ENCODE results near the gene GJA4. TPM values are rescaled to one million over a fixed set of nuclear protein-coding genes. Genes with fewer than 3 reads are reported as not detected.

GJA4 gene
- total RNA-seq, 1 experiment from 2014 or later, result not detected

DNA sequence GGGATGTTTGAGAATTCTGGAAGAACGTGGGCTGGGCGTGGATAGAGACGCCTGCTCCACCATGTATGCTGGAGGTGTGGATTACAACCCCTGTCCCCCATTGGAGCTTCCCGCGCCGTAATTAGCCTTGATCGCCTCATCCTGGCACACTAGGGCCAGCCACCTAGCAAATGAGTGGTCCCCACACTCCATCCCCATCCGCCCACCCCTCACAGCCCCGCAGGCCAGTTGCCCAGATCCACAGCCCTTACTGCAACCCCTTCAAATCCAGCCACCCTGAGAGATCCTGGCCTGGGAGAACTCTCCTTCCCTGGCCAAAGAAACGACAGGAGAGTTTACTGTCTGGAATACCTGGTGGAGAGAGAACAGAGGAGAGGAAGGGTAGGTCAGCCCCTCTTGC lies 375 bp upstream of the GJA4 start:
- Histone ChIP-seq H3K4me1 (ENCODE audit: low read length) (peaks cover 25% of the 10 kb centered on the region), H4K20me1 (ENCODE audit: insufficient read depth, low read depth, low read length) (0 out of 2 replicates have a peak, but pooled peaks cover 5% of the 10 kb centered on the region), H3K9me2 (replicated peaks; ENCODE audit: insufficient read depth, low read length) (no peaks in the 10 kb centered on the region), H3K36me3 (ENCODE audit: insufficient read depth, low read length) (no peaks in the 10 kb centered on the region), H3K9me3 (ENCODE audit: low read length) (no peaks in the 10 kb centered on the region), H3K79me2 (ENCODE audit: low read length) (no peaks in the 10 kb centered on the region), H3K9ac (ENCODE audit: low read length) (no peak overlapping the region), H3K27ac (ENCODE audit: low read length) (no peak overlapping the region), H3K27me3 (ENCODE audit: low read length) (no peaks in the 10 kb centered on the region), H2AFZ (ENCODE audit: low read length) (no peak overlapping the region), H3K4me2 (ENCODE audit: low read depth, low read length, poor library complexity, severe bottlenecking) (no peak overlapping the region), H3K4me3 (ENCODE audit: low read length) (no peak overlapping the region)
- DNase-seq, result no peak

DNA sequence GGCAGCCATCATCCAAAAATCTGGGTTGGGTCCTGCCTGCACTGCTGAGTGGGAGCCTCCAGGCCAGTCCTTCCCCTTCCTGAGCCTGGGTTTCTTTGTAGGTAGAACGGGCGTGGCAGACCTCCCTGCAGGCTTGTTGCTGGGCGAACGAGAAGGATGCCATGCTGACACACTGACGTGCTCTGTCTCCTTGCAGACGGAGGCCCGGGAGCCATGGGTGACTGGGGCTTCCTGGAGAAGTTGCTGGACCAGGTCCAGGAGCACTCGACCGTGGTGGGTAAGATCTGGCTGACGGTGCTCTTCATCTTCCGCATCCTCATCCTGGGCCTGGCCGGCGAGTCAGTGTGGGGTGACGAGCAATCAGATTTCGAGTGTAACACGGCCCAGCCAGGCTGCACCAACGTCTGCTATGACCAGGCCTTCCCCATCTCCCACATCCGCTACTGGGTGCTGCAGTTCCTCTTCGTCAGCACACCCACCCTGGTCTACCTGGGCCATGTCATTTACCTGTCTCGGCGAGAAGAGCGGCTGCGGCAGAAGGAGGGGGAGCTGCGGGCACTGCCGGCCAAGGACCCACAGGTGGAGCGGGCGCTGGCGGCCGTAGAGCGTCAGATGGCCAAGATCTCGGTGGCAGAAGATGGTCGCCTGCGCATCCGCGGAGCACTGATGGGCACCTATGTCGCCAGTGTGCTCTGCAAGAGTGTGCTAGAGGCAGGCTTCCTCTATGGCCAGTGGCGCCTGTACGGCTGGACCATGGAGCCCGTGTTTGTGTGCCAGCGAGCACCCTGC lies 1.4 kb downstream of the GJA4 start:
- Histone ChIP-seq H3K36me3 (ENCODE audit: insufficient read depth, low read length) (no peaks in the 10 kb centered on the region), H3K27ac (ENCODE audit: low read length) (no peak overlapping the region), H3K9me3 (ENCODE audit: low read length) (no peaks in the 10 kb centered on the region), H2AFZ (ENCODE audit: low read length) (no peak overlapping the region), H4K20me1 (ENCODE audit: insufficient read depth, low read depth, low read length) (0 out of 2 replicates have a peak, but pooled peaks cover 5% of the 10 kb centered on the region), H3K9ac (ENCODE audit: low read length) (no peak overlapping the region), H3K79me2 (ENCODE audit: low read length) (no peaks in the 10 kb centered on the region), H3K27me3 (ENCODE audit: low read length) (no peaks in the 10 kb centered on the region), H3K9me2 (replicated peaks; ENCODE audit: insufficient read depth, low read length) (no peaks in the 10 kb centered on the region), H3K4me3 (ENCODE audit: low read length) (no peak overlapping the region), H3K4me2 (ENCODE audit: low read depth, low read length, poor library complexity, severe bottlenecking) (no peak overlapping the region), H3K4me1 (ENCODE audit: low read length) (peaks cover 27% of the 10 kb centered on the region)
- peak; percentile 39 for DNase-seq

DNA sequence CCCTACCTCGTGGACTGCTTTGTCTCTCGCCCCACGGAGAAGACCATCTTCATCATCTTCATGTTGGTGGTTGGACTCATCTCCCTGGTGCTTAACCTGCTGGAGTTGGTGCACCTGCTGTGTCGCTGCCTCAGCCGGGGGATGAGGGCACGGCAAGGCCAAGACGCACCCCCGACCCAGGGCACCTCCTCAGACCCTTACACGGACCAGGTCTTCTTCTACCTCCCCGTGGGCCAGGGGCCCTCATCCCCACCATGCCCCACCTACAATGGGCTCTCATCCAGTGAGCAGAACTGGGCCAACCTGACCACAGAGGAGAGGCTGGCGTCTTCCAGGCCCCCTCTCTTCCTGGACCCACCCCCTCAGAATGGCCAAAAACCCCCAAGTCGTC lies 2.0 kb downstream of the GJA4 start:
- DNase-seq, result no peak
- no peaks in the 10 kb centered on the region for H3K9me2 ChIP-seq (replicated peaks; ENCODE audit: insufficient read depth, low read length)
- H2AFZ ChIP-seq (ENCODE audit: low read length), result no peak overlapping the region
- H3K27me3 ChIP-seq (ENCODE audit: low read length), result no peaks in the 10 kb centered on the region
- no peaks in the 10 kb centered on the region for H3K36me3 ChIP-seq (ENCODE audit: insufficient read depth, low read length)
- no peak overlapping the region for H3K9ac ChIP-seq (ENCODE audit: low read length)
- 0 out of 2 replicates have a peak, but pooled peaks cover 5% of the 10 kb centered on the region for H4K20me1 ChIP-seq (ENCODE audit: insufficient read depth, low read depth, low read length)
- peaks cover 27% of the 10 kb centered on the region for H3K4me1 ChIP-seq (ENCODE audit: low read length)
- H3K27ac ChIP-seq (ENCODE audit: low read length), result no peak overlapping the region
- no peaks in the 10 kb centered on the region for H3K79me2 ChIP-seq (ENCODE audit: low read length)
- no peak overlapping the region for H3K4me2 ChIP-seq (ENCODE audit: low read depth, low read length, poor library complexity, severe bottlenecking)
- H3K4me3 ChIP-seq (ENCODE audit: low read length), result no peak overlapping the region
- no peaks in the 10 kb centered on the region for H3K9me3 ChIP-seq (ENCODE audit: low read length)

DNA sequence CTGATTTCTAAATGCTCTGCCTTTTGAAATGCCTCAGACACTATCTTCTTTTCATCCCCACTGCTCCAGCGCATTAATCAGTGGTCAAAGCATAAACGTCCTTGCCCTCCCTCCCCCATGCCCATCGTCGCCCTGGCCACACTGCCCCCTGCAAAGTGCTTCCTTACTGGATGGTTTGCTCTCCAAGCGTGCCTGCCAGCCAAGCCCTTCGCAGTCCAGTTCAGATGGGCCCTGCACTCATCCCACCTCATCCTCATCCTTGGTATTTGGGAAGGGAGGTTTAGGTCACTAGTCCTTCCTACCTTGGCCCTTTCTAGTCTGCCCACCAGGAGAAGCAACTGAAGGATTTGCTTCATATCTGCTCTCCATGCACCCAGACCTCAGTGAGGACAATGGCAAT lies 3.1 kb downstream of the GJA4 start:
- no peak for DNase-seq
- Histone ChIP-seq H3K79me2 (ENCODE audit: low read length) (no peaks in the 10 kb centered on the region), H3K27ac (ENCODE audit: low read length) (no peak overlapping the region), H3K9me3 (ENCODE audit: low read length) (no peaks in the 10 kb centered on the region), H3K4me3 (ENCODE audit: low read length) (no peak overlapping the region), H2AFZ (ENCODE audit: low read length) (no peak overlapping the region), H3K4me1 (ENCODE audit: low read length) (peaks cover 27% of the 10 kb centered on the region), H3K9me2 (replicated peaks; ENCODE audit: insufficient read depth, low read length) (no peaks in the 10 kb centered on the region), H3K4me2 (ENCODE audit: low read depth, low read length, poor library complexity, severe bottlenecking) (no peak overlapping the region), H4K20me1 (ENCODE audit: insufficient read depth, low read depth, low read length) (0 out of 2 replicates have a peak, but pooled peaks cover 5% of the 10 kb centered on the region), H3K9ac (ENCODE audit: low read length) (no peak overlapping the region), H3K36me3 (ENCODE audit: insufficient read depth, low read length) (no peaks in the 10 kb centered on the region), H3K27me3 (ENCODE audit: low read length) (no peaks in the 10 kb centered on the region)

DNA sequence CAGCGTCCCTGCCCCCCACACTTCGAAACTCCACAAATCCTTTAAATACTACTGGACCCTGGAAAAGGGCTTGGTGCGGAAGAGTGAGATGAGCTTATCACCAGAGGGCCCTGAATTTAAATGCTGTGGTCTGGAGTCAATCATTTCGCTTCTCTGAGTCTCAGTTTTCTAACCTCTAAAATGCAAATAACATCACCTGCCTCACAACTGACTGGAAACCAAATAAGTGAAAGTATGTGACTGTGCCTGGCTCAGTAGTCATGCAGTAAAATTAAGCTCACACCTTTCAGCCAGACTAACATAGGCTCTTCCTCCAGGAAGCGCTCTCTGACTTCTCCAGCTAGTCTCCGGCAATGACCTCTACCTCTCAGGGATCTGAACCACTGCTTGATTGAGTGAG lies 4.2 kb downstream of the GJA4 start:
- 0 out of 2 replicates have a peak, but pooled peaks cover 5% of the 10 kb centered on the region for H4K20me1 ChIP-seq (ENCODE audit: insufficient read depth, low read depth, low read length)
- no peaks in the 10 kb centered on the region for H3K9me3 ChIP-seq (ENCODE audit: low read length)
- peak overlapping the region; percentile 34 for H3K4me2 ChIP-seq (ENCODE audit: low read depth, low read length, poor library complexity, severe bottlenecking)
- H3K27me3 ChIP-seq (ENCODE audit: low read length), result no peaks in the 10 kb centered on the region
- H3K9ac ChIP-seq (ENCODE audit: low read length), result no peak overlapping the region
- no peak overlapping the region for H3K4me3 ChIP-seq (ENCODE audit: low read length)
- H2AFZ ChIP-seq (ENCODE audit: low read length), result no peak overlapping the region
- no peaks in the 10 kb centered on the region for H3K36me3 ChIP-seq (ENCODE audit: insufficient read depth, low read length)
- no peaks in the 10 kb centered on the region for H3K9me2 ChIP-seq (replicated peaks; ENCODE audit: insufficient read depth, low read length)
- peak; percentile 58 for DNase-seq
- H3K79me2 ChIP-seq (ENCODE audit: low read length), result no peaks in the 10 kb centered on the region
- peaks cover 23% of the 10 kb centered on the region for H3K4me1 ChIP-seq (ENCODE audit: low read length)
- H3K27ac ChIP-seq (ENCODE audit: low read length), result no peak overlapping the region

DNA sequence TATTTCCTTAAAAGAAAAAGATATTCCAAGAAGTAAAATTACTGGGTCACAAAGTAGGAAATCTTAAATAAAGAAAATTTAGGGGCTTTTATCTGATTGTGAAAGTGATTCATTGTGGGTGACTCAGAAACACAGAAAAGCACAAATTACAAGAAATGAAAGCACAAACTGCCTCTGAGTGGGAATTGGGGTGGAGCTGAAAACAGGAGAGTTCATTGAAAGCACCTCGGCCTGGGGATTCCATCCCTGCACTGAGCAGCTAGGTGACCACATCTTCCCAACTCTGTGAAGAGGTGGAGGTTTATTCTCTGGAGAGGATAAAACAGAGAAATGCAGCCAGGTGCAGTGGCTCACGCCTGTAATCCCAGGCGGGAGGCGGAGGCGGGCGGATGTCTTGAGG lies 7.4 kb downstream of the GJA4 start:
- H3K79me2 ChIP-seq (ENCODE audit: low read length), result no peaks in the 10 kb centered on the region
- no peaks in the 10 kb centered on the region for H3K27me3 ChIP-seq (ENCODE audit: low read length)
- H3K9me2 ChIP-seq (replicated peaks; ENCODE audit: insufficient read depth, low read length), result no peaks in the 10 kb centered on the region
- H2AFZ ChIP-seq (ENCODE audit: low read length), result no peak overlapping the region
- H3K27ac ChIP-seq (ENCODE audit: low read length), result no peak overlapping the region
- peaks cover 17% of the 10 kb centered on the region for H3K4me1 ChIP-seq (ENCODE audit: low read length)
- no peak overlapping the region for H3K9ac ChIP-seq (ENCODE audit: low read length)
- no peak overlapping the region for H3K4me2 ChIP-seq (ENCODE audit: low read depth, low read length, poor library complexity, severe bottlenecking)
- no peaks in the 10 kb centered on the region for H4K20me1 ChIP-seq (ENCODE audit: insufficient read depth, low read depth, low read length)
- DNase-seq, result no peak
- H3K9me3 ChIP-seq (ENCODE audit: low read length), result no peaks in the 10 kb centered on the region
- no peaks in the 10 kb centered on the region for H3K36me3 ChIP-seq (ENCODE audit: insufficient read depth, low read length)
- no peak overlapping the region for H3K4me3 ChIP-seq (ENCODE audit: low read length)

DNA sequence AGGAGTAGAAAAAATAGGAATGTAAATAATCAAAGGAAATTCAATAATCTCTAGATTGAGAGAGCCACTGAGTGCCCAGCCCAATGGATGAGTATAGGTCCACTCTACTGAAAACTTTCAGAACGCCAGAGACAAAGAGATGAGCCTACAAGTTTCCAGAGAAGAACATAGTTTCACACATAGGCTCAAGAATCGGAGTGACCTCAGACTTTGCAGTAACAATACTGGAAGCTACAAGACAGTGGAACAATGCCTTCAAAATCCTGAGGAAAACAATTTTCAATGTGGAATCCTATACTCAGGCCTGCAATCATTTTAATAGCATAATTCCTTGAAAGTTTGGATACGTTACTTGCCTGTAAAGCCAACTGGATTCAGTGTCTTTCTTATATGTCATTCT lies 11.0 kb downstream of the GJA4 start:
- Histone ChIP-seq H3K9me3 (ENCODE audit: low read length) (no peaks in the 10 kb centered on the region), H3K27ac (ENCODE audit: low read length) (no peak overlapping the region), H4K20me1 (ENCODE audit: insufficient read depth, low read depth, low read length) (no peaks in the 10 kb centered on the region), H3K4me3 (ENCODE audit: low read length) (no peak overlapping the region), H3K9ac (ENCODE audit: low read length) (no peak overlapping the region), H2AFZ (ENCODE audit: low read length) (no peak overlapping the region), H3K27me3 (ENCODE audit: low read length) (no peaks in the 10 kb centered on the region), H3K36me3 (ENCODE audit: insufficient read depth, low read length) (no peaks in the 10 kb centered on the region), H3K4me2 (ENCODE audit: low read depth, low read length, poor library complexity, severe bottlenecking) (no peak overlapping the region), H3K79me2 (ENCODE audit: low read length) (no peaks in the 10 kb centered on the region), H3K9me2 (replicated peaks; ENCODE audit: insufficient read depth, low read length) (no peaks in the 10 kb centered on the region), H3K4me1 (ENCODE audit: low read length) (no peaks in the 10 kb centered on the region)
- no peak for DNase-seq

DNA sequence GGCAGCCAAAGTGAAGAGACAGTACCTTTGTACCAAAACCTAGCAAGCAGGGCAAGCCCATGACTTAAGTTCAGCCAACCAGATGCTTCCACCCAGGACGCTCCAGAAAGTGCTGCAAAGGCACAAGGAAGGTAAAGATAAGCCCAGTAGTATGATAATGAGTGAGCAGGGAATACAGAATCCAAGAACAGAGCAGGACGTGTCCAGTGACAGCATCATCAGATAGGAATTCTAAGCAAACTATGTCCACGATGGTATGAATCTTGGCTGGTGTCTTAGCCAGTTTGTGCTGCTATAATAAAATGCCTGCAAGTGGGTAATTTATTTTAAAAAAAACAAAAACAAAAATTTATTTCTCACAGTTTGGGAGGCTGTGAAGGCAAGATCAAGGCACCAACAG lies 13.6 kb downstream of the GJA4 start:
- Histone ChIP-seq H3K79me2 (ENCODE audit: low read length) (no peaks in the 10 kb centered on the region), H4K20me1 (ENCODE audit: insufficient read depth, low read depth, low read length) (no peaks in the 10 kb centered on the region), H3K4me2 (ENCODE audit: low read depth, low read length, poor library complexity, severe bottlenecking) (no peak overlapping the region), H3K9ac (ENCODE audit: low read length) (no peak overlapping the region), H3K4me3 (ENCODE audit: low read length) (no peak overlapping the region), H3K36me3 (ENCODE audit: insufficient read depth, low read length) (no peaks in the 10 kb centered on the region), H2AFZ (ENCODE audit: low read length) (no peak overlapping the region), H3K27ac (ENCODE audit: low read length) (no peak overlapping the region), H3K4me1 (ENCODE audit: low read length) (no peaks in the 10 kb centered on the region), H3K9me2 (replicated peaks; ENCODE audit: insufficient read depth, low read length) (no peaks in the 10 kb centered on the region), H3K27me3 (ENCODE audit: low read length) (no peaks in the 10 kb centered on the region), H3K9me3 (ENCODE audit: low read length) (no peaks in the 10 kb centered on the region)
- no peak for DNase-seq
